Measurements from ENCODE around the gene LRRC14B.
"Not testable (repeated sequence)": the region's sequence is repeated elsewhere in the genome, so short reads cannot be mapped to it uniquely, and the experiment has no call there.

LRRC14B gene

GRCh38 chr5:204966-205670 is 13.8 kb downstream of the LRRC14B start:
- no peak for DNase-seq (ENCODE audit: low read depth in 3 of 3, low spot score in 1 of 3)

DNA sequence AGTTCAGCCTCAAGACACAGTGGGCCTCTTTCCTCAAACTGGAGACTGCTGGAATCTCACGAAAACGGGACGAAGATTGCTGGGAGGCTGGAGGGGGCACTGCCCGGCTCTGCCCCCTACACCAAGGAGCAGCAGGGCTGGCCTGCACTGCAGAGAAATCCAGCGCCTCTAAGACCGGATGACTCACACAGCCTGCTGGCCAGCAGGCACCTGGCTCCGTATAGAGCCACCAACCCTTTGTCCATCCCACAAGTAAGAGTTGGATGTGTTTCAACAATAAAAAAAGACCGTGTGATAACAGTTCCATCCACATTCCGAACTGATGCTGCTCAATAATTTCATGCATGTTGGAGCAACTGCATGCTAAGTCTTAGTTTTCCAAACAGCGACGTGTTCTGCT is 15.1 kb downstream of the LRRC14B start:
- DNase-seq (ENCODE audit: low read depth in 3 of 3, low spot score in 1 of 3), result no peak

GRCh38 chr5:206927-207536 is 15.7 kb downstream of the LRRC14B start:
- no peak for DNase-seq (ENCODE audit: low read depth in 3 of 3, low spot score in 1 of 3)

GRCh38 chr5:207599-207998 is 16.3 kb downstream of the LRRC14B start:
- DNase-seq (ENCODE audit: low read depth in 3 of 3, low spot score in 1 of 3), result no peak

DNA sequence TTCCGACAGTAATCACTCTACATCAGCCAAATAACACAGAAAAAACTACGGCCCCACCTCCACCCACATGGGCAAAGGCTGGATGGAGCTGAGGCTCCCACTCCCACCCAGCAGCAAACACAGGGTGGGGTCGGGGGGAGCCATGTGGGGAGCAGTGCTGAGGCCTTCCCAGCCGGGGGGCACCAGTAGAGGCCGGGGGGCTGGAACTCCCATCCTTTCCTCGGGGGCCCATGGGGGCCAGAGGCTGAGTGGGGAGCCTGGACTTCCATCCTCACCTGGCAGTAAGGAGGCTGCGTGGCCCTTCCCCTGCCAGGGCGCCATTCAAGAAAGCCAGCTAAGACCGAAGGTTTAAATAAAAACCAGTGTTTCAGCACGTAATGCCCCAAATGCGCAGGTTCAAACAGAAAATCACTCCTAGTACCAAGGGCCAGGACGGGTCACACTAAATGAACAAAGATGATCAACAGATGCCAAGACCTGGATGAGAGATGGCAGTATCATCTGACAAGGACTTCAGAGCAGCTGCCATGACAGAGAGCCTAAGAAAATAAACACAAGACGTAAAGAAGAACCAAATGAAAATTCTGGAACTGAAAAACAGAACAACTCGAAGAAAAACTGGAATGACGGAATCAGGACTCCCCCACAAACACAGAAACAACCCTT is 17.3 kb downstream of the LRRC14B start:
- DNase-seq (ENCODE audit: low read depth in 3 of 3, low spot score in 1 of 3), result no peak

DNA sequence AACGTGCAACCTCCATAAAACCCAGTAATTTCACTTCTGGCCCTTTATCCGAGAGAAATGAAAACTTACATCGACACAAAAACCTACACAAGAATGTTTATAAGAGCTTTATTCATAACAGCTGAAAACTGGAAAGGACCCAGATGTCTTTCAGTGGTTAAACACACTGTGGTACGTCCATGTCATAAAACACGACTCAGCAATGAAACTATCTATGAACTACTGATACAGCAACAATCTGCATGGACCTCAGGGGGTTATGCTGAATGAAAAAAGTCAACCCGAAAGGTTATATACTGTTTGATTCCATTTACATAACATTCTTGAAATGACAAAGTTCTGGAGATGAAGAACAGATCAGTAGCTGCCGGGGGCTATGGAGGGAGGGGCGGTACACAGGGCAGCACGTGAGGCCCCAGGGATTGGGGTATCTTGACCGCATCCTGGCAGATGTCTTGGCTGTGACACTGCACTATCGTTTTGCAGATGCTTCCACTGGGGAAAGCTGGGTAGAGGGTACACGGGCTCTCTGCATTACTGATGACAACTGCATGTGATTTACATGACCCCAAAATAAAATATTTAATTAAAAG is 22.6 kb downstream of the LRRC14B start:
- no peak for DNase-seq (ENCODE audit: low read depth in 3 of 3, low spot score in 1 of 3)

- DNase-seq (ENCODE audit: low read depth in 3 of 3, low spot score in 1 of 3), result not testable (repeated sequence)
Observed at GRCh38 chr5:215256-215655, 24.0 kb downstream of the LRRC14B start.

DNA sequence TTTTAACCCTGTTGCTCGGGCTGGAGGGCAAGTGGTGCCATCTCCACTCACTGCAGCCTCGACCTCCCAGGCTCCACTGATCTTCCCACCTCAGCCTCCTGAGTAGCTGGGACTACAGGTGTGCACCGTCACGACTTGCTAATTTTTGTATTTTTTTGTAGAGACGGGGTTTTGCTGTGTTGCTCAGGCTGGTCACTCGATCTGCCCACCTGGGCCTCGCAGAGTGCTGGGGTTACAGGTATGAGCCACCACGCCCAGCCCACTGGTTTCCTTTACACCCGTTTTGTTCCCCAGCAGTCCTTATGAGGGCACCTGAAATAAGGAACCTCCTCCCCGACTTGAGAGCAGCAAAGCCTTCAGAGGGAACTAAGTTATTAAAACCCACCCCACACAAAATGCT is 24.8 kb downstream of the LRRC14B start:
- not testable (repeated sequence) for DNase-seq (ENCODE audit: low read depth in 3 of 3, low spot score in 1 of 3)

- peak; percentile 95 to 99 (median 99) for DNase-seq (ENCODE audit: low read depth in 3 of 3, low spot score in 1 of 3)
Observed at GRCh38 chr5:217494-218456, 26.5 kb downstream of the LRRC14B start, which contains the start of the genes CCDC127 and SDHA. Gene CCDC127 (minus strand): TSS chr5:218153. CDS start chr5:216849, 1,304 bp downstream. Gene SDHA (plus strand): TSS chr5:218320. CDS start chr5:218356, 36 bp downstream.

DNA sequence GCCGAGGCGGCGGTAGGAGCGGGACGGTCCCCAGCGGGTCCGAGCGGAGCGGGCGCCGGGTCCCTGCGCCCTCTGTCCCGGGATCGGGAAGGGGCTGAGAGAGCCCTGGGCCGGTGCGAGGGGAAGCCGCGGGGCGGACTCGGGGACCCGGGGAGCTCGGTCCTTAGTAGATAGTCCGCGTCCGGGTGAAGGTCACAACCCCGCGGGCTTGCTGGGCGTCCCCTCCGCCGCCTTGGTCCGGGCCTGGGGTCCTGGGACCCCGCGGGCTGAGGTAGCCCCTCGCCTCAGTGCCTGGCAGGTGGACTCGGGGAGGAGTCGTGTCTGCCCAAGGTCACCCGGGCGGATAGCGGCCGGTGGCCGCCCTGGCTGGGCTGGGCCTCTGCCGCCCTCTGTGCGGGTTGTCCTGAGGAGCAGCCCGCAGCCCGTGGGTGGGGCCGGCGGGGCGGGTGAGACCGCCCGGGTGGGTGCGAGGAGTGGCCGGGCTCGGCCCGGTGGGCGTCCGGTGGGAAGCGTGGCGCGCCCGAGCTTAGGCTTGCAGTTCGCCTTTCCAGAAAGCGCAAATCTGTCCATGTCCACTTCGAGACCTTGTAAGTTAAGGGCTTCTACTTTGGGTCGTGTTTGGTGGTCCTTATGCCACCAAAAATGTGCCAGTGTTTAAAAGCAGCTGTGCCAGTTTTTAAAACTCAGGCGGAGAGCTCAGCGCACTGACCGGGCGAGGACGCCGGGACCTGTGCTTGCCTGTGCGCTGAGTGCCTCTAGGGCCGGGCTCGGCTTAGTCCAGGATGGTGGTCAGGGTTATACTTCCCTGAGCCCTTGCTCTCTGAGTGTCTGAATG is 27.4 kb downstream of the LRRC14B start:
- DNase-seq (ENCODE audit: low read depth in 3 of 3, low spot score in 1 of 3), result no peak

DNA sequence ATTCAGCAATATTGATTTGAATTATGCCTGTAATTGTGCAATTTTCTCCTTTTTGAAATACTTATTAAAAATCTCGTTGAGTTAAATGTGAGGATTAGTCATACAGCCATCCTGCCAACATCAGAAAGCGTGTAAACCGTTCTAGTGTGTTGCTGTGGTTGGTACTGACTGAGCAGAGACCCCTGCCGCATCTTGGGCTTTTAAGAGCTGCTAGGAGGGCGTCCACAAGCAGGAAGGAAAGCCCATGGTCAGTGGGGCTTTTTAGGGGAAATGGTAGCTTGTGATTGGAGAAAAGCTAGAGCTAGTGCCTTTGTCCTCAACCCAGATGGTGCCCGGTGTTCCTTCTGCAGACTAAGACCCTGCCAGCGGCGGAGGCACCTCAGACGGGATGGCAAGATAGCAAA is 28.2 kb downstream of the LRRC14B start:
- DNase-seq (ENCODE audit: low read depth in 3 of 3, low spot score in 1 of 3), result no peak

GRCh38 chr5:219991-220390 is 28.7 kb downstream of the LRRC14B start:
- DNase-seq (ENCODE audit: low read depth in 3 of 3, low spot score in 1 of 3), result no peak

DNA sequence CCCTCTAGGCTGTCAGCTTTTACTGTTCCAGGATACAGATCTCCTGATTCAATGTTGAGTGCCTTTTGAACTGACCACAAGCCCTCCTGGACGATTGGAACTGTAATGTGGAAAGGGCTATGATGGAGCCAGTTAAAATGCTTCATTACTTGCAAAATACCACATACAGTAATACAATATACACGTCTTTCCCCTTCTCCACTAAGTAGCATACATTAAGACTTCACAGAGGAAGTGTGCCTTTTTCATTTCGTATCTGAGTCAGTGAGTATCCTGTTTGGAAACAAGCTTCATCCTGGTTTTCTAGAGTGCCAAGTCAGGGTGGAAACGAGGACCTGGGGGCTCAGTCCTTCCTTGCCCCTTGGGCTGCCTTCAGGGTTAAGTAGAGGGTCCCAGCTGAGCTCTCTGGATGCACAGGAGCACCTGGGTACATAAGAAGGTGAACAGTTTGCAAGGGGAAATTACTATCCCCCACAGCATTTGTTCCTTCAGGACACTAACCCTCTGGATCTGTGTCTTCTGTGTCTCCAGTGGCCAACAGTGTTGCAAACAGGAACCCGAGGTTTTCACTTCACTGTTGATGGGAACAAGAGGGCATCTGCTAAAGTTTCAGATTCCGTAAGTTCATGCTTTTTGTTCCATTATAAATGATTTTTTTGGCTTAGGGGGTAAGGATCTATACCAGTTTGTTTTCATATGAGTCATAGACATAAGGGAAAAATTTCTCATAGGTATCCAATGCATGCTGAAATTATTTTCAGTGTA is 31.8 kb downstream of the LRRC14B start:
- DNase-seq (ENCODE audit: low read depth in 3 of 3, low spot score in 1 of 3), result not testable (repeated sequence)

DNA sequence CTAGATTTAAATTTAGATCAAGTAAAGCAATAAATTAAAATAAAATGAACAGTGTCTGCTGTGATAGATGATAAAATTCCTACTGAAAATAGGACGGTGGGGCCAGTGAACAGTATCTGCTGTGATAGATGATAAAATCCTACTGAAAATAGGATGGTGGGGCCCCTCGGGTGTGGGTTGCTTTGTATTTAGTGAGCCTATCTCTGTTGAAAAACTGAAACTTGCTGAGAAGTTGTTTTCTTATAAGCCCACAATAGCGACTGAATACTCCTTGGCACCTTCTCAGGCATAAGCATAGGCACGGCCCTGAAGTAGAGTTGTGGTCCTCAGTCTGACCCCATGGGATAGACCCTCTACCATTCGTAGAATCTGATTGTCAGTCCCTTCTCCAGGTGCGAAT is 32.5 kb downstream of the LRRC14B start:
- DNase-seq (ENCODE audit: low read depth in 3 of 3, low spot score in 1 of 3), result no peak

GRCh38 chr5:225334-225733 is 34.0 kb downstream of the LRRC14B start:
- no peak for DNase-seq (ENCODE audit: low read depth in 3 of 3, low spot score in 1 of 3)

GRCh38 chr5:227375-227774 is 36.1 kb downstream of the LRRC14B start:
- DNase-seq (ENCODE audit: low read depth in 3 of 3, low spot score in 1 of 3), result not testable (repeated sequence)

GRCh38 chr5:228886-229285 is 37.6 kb downstream of the LRRC14B start:
- no peak for DNase-seq (ENCODE audit: low read depth in 3 of 3, low spot score in 1 of 3)

- DNase-seq (ENCODE audit: low read depth in 3 of 3, low spot score in 1 of 3), result no peak
Observed at GRCh38 chr5:230711-231110, 39.4 kb downstream of the LRRC14B start.

GRCh38 chr5:231661-232060 is 40.4 kb downstream of the LRRC14B start:
- no peak for DNase-seq (ENCODE audit: low read depth in 3 of 3, low spot score in 1 of 3)

All from stimulated activated CD4-positive, alpha-beta T cell treated with anti-CD3 and anti-CD28 coated beads, TNF-alpha, amount 100 ng/mL, for 1 hour (primary cell).